Measurements from ENCODE around the gene ROBO1.

- TF ChIP-seq E2F1 (CRISPR knock-in tag; IDR thresholded peaks at IDR 0.05) (no peak), POLR2AphosphoS5 (IDR thresholded peaks at IDR 0.05; ENCODE audit: low read depth, low read length) (no peak), IRF9 (CRISPR knock-in tag; IDR thresholded peaks at IDR 0.05; ENCODE audit: borderline replicate concordance) (no peak), SRF (IDR thresholded peaks at IDR 0.05; ENCODE audit: low read depth, low read length) (no peak), YY1 (IDR thresholded peaks at IDR 0.05; ENCODE audit: insufficient read depth, insufficient replicate concordance, low read depth, low read length) (no peak), ATF3 (CRISPR knock-in tag; IDR thresholded peaks at IDR 0.05) (no peak), CTCF (CRISPR knock-in tag; IDR thresholded peaks at IDR 0.05) (no peak), POLR2A (IDR thresholded peaks at IDR 0.05; ENCODE audit: insufficient read depth in 1 of 2, low read depth in 2 of 2, low read length in 2 of 2) (no peak), MTF1 (CRISPR knock-in tag; IDR thresholded peaks at IDR 0.05) (no peak), CREM (IDR thresholded peaks at IDR 0.05) (no peak), CREM (CRISPR knock-in tag; IDR thresholded peaks at IDR 0.05) (no peak), PCBP2 (optimal IDR thresholded peaks at IDR 0.05; ENCODE audit: low read depth, low read length, poor library complexity, severe bottlenecking) (no peak), ZNF790 (CRISPR knock-in tag; IDR thresholded peaks at IDR 0.05; ENCODE audit: borderline replicate concordance) (no peak), PHF20 (CRISPR knock-in tag; IDR thresholded peaks at IDR 0.05) (no peak)
These were observed 16.1 kb downstream of the ROBO1 start for GRCh38 chr3:79751703-79752102.
